Mesenteric fat pad (tissue), 1 donor: ENCODE measurements around the gene ZNF705A. TPM values are rescaled to one million over a fixed set of nuclear protein-coding genes. Genes with fewer than 3 reads are reported as not detected.
"Not testable (repeated sequence)": the region's sequence is repeated elsewhere in the genome, so short reads cannot be mapped to it uniquely, and the experiment has no call there.

ENCODE experiments used
- DNase-seq: peaks from one replicate; pipeline ENCODE4 v3.0.0-alpha.2; 2020; ENCODE audit warnings: low spot score
- total RNA-seq: library from RNA; stranded (reverse); fragmentation: NEBNext Ultra II Directional; extraction: Animal tissue kit (Norgen Biotek cat#: 25700); gene quantifications from one replicate; pipeline ENCODE4 v1.2.1, GENCODE V29; 2021
- donor health status: DM: yes; HTN: yes; CAD: no.

Gene ZNF705A
- total RNA-seq, 1 donor from 2014 or later, result not detected

GRCh38 chr12:8184206-8184605, 27.4 kb downstream of the ZNF705A start:
- not testable (repeated sequence) for DNase-seq

- DNase-seq, result not testable (repeated sequence)
Measured at GRCh38 chr12:8188088-8188487, 31.3 kb downstream of the ZNF705A start.

GRCh38 chr12:8197685-8198308, 41.0 kb downstream of the ZNF705A start:
- not testable (repeated sequence) for DNase-seq

- peak; percentile 87 for DNase-seq
Measured at GRCh38 chr12:8218711-8219382, 62.0 kb downstream of the ZNF705A start.

GRCh38 chr12:8221375-8221774, 64.6 kb downstream of the ZNF705A start:
- not testable (repeated sequence) for DNase-seq

- DNase-seq, result peak; percentile 83
Measured at GRCh38 chr12:8221844-8222243, 65.0 kb downstream of the ZNF705A start.

GRCh38 chr12:8222303-8222702, 65.5 kb downstream of the ZNF705A start:
- DNase-seq, result peak; percentile 75

- peak; percentile 73 for DNase-seq
Measured at GRCh38 chr12:8223646-8224045, 66.8 kb downstream of the ZNF705A start.

- not testable (repeated sequence) for DNase-seq
Measured at GRCh38 chr12:8224782-8225181, 68.0 kb downstream of the ZNF705A start.

- DNase-seq, result no peak
Measured at GRCh38 chr12:8226355-8226754, 69.5 kb downstream of the ZNF705A start.

GRCh38 chr12:8226992-8227731, 70.3 kb downstream of the ZNF705A start, which contains the start of gene FAM90A1:
FAM90A1 (minus strand) TSS chr12:8227618; CDS start chr12:8224832, 2,786 bp downstream.
- DNase-seq, result not testable (repeated sequence)

- not testable (repeated sequence) for DNase-seq
Measured at GRCh38 chr12:8227732-8228077, 70.9 kb downstream of the ZNF705A start.

- DNase-seq, result not testable (repeated sequence)
Measured at GRCh38 chr12:8228607-8229006, 71.8 kb downstream of the ZNF705A start.

GRCh38 chr12:8229486-8229885, 72.7 kb downstream of the ZNF705A start:
- DNase-seq, result not testable (repeated sequence)

Other genes starting within 250 kb of the ZNF705A start
- gene SLC2A3, start 220.8 kb upstream of the ZNF705A start, total RNA-seq, result 238 TPM
- gene FOXJ2, start 124.3 kb upstream of the ZNF705A start, total RNA-seq, result 16.4 TPM
- 53.1 TPM for gene C3AR1, start 90.7 kb upstream of the ZNF705A start, total RNA-seq
- 23.6 TPM for gene NECAP1, start 74.7 kb upstream of the ZNF705A start, total RNA-seq
- gene CLEC4A, start 33.4 kb upstream of the ZNF705A start, total RNA-seq, result 3.5 TPM
- 0.48 TPM for gene FAM90A1, start 70.6 kb downstream of the ZNF705A start, total RNA-seq